Astrocyte of the spinal cord (primary cell): ENCODE measurements around the gene HYAL1.
A peak's percentile ranks its signal among the peaks of the same experiment; 100 is the strongest.

Experiments used
- DNase-seq: peaks from one replicate; pipeline ENCODE4 v3.0.0; 2011; ENCODE audit warnings: low read depth, low spot score
- H3K4me3 ChIP-seq: 2 replicates; pipeline ENCODE4 v1.5.1; 2011; ENCODE audit warnings: low read depth, mild to moderate bottlenecking, low read length, moderate library complexity
- in situ Hi-C: cut with HindIII; loops from 2 replicates; pipeline ENCODE4 v1.10.0; 2017; ENCODE audit warnings: low sequenced_read_pairs
- TF ChIP-seq, protein P1 (sequence below): IDR thresholded peaks from 2 replicates; pipeline ENCODE4 v1.5.1; 2012; ENCODE audit warnings: low read depth, mild to moderate bottlenecking, low read length, inconsistent platforms

HYAL1 gene

DNA sequence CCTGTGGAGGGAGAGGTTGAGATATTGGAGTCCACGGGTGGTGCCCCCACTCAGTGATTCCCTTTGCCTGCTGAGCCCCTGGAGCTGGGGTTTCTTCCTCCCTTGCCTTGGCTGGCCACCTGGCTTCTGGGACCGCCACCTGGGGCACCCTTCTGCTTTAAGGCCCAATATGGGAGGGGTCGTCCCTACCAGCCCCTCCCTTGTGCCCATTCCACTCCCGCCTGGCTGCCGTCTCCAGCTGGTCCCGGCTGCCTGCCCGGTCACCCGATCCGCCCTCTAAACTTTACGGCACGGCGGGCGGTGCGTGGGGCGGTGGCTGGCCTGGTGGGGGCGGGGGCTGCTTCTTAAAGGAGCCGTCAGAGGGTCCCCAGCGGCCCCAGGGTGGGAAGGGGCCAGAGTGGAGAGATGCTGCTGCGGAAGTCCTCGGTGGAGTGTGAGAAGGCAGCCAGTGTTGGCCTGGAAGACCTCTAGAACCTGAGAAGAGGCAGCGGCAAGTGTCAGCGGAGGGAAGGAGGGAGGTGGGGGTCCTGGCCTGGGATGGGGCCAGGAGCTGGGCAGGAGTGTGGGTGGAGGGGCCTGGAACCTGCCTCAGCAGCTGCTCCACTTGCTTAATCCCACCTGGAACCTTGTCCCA, 36.0 kb downstream of the HYAL1 start:
- peak overlapping the region; percentile 42 for H3K4me3 ChIP-seq
- no peak for DNase-seq
- TF ChIP-seq, protein P1, sequence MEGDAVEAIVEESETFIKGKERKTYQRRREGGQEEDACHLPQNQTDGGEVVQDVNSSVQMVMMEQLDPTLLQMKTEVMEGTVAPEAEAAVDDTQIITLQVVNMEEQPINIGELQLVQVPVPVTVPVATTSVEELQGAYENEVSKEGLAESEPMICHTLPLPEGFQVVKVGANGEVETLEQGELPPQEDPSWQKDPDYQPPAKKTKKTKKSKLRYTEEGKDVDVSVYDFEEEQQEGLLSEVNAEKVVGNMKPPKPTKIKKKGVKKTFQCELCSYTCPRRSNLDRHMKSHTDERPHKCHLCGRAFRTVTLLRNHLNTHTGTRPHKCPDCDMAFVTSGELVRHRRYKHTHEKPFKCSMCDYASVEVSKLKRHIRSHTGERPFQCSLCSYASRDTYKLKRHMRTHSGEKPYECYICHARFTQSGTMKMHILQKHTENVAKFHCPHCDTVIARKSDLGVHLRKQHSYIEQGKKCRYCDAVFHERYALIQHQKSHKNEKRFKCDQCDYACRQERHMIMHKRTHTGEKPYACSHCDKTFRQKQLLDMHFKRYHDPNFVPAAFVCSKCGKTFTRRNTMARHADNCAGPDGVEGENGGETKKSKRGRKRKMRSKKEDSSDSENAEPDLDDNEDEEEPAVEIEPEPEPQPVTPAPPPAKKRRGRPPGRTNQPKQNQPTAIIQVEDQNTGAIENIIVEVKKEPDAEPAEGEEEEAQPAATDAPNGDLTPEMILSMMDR, result no peak
- in situ Hi-C loops, result no loop called here

DNA sequence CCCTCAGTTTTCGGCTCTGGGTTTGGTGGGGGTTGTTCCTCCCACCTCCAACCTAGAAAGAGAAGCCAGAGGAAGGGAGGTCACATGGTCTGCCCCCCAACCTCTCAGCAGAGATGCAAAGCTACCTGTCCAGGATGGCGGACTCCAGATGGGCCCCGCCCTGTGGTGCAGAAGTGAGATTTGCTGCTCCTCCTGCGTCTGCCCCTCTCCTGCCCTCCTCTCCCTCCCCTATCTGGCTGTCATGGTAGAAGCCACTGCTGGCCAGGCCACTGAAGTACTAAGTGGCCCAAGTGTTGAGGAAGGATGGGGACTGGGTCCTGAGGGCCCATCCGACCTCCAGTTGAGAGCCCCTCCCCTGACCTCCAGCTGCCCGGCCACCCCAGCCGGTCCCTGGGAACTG, 36.5 kb downstream of the HYAL1 start:
- TF ChIP-seq, protein P1, result no peak
- H3K4me3 ChIP-seq, result peak overlapping the region; percentile 42
- in situ Hi-C loops, result no loop called here
- DNase-seq, result no peak

DNA sequence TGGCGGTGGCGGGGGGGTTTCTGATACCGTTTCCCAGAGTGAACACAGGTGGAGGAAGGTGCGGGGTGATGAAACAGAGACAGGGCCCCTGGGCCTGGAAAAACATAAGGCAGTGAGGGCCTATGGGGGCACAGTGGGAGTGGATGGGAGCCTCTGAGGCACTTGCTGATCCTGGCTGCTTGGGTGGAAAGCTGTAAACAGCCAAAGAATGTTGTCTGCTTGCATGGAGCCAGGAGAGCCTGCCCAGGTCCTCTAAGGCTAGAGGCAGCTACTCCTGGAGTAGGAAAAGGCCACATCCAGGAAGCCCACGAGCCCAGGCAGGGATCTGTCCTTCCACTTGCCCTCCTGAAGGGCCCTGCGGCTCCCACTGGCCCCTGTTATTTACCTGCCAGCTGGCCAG, 37.4 kb downstream of the HYAL1 start:
- TF ChIP-seq, protein P1, result no peak
- in situ Hi-C loops, result no loop called here
- no peak overlapping the region for H3K4me3 ChIP-seq
- no peak for DNase-seq

DNA sequence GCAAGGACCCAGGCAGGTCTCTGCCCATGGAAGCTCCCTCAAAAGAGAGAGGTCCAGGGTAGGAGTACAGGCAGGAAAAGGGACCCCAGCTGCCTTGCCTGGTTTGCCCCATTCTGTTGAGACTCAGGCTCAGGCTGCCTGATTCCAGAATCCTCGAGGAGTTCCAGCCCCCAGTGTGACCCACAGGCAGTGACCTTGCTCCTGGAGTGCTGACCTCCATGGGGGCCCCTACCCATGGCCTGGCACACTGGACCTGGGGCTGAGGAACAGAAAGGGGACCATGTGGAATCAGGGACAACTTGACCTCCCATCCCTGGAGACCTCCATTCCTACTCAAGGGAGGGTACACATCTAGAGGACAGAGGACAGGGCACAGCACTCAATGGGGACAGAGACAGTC, 37.8 kb downstream of the HYAL1 start:
- in situ Hi-C loops, result no loop called here
- no peak overlapping the region for H3K4me3 ChIP-seq
- TF ChIP-seq, protein P1, result no peak
- no peak for DNase-seq

DNA sequence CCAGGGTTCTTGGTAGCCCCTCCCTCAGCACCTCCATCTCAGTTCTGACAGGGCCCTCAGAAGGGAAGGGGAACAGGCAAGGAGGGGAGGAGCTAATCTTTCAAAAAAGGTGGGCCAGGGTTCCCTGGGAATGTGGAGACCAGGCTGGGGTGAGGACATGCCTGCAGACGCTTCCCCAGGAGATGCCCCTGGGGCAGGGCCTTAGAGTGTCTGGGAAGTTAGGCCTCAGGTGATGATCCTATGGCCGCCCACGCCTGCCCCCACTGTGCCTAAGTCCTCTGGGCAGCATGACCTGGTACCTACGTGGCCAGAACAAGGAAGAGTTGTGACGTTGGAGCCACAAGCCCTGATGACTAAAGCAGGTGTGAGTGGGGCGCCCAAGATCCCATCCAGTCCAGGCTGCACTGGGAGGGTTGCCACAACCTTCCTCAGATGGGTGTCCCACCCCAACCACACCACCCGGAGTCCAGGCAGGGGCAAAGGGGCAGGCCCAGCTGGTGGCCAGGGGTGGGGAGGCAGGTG, 38.3 kb downstream of the HYAL1 start:
- H3K4me3 ChIP-seq, result no peak overlapping the region

DNA sequence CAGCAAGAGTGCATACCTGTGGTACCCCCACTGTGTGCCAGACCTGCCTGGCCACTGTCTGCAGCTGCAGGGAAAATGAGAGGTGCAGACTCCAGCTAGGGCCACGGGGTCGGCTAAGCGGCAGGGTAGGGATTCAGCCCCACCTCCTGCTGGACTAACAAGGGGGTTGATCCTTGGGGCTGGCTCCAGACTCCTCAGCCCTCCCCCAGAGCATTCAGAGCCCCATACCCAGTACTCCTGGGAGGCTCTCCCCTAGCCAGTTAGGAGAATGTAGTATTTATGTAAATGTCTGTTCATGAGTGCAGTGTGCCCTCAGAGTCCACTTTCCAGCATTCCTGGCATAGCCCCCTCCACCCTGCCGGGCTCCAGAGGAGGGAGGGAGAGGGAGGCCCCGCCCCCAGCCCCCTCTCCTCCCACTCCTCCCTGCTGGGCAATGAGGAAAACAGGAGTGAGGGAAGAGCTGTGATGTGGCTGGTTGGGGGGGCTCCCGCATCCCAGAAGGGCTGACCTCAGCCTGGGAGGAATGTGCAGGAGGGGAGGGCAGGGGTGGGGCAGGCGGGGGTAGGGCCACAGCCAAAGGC, 38.9 kb downstream of the HYAL1 start:
- no peak overlapping the region for H3K4me3 ChIP-seq
- in situ Hi-C loops, result no loop called here
- TF ChIP-seq, protein P1, result no peak
- peak; percentile 98 for DNase-seq

More for the DNA sequence above, 38.3 kb downstream of the HYAL1 start:
- no peak for DNase-seq
- TF ChIP-seq, protein P1, result no peak
- in situ Hi-C loops, result no loop called here
